WERI-Rb-1 (cell line): ENCODE results near the gene BICRAL.
"Not testable (repeated sequence)": the region's sequence is repeated elsewhere in the genome, so short reads cannot be mapped to it uniquely, and the experiment has no call there.

Experiments
- DNase-seq: peaks from one replicate; pipeline ENCODE4 v3.0.0-alpha.2; 2020
- H3K27ac ChIP-seq: fragments of 250-450 bp; sonication (Bioruptor Pico); 2 replicates; pipeline ENCODE4 v1.5.1; 2020; ENCODE audit warnings: mild to moderate bottlenecking, moderate library complexity
- H3K27me3 ChIP-seq: fragments of 250-450 bp; sonication (Bioruptor Pico); 2 replicates; pipeline ENCODE4 v1.5.1; 2021; ENCODE audit warnings: mild to moderate bottlenecking, low read depth, moderate library complexity; ENCODE audit not compliant: insufficient read depth, severe bottlenecking
- H3K36me3 ChIP-seq: fragments of 250-450 bp; sonication (Bioruptor Pico); 2 replicates; pipeline ENCODE4 v1.5.1; 2020; ENCODE audit warnings: mild to moderate bottlenecking, moderate library complexity
- H3K4me3 ChIP-seq: 2 replicates; pipeline ENCODE4 v1.5.1; 2011; ENCODE audit warnings: low read depth, mild to moderate bottlenecking, control low read depth, low read length
- H3K9me3 ChIP-seq: fragments of 250-450 bp; sonication (Bioruptor Pico); 2 replicates; pipeline ENCODE4 v1.5.1; 2021; ENCODE audit warnings: mild to moderate bottlenecking, moderate library complexity; ENCODE audit not compliant: severe bottlenecking
- TF ChIP-seq, protein P1 (sequence below): IDR thresholded peaks from 2 replicates; pipeline ENCODE4 v1.5.1; 2011; ENCODE audit warnings: low read depth, mild to moderate bottlenecking, control low read depth, inconsistent platforms, low read length

The BICRAL gene, protein sequence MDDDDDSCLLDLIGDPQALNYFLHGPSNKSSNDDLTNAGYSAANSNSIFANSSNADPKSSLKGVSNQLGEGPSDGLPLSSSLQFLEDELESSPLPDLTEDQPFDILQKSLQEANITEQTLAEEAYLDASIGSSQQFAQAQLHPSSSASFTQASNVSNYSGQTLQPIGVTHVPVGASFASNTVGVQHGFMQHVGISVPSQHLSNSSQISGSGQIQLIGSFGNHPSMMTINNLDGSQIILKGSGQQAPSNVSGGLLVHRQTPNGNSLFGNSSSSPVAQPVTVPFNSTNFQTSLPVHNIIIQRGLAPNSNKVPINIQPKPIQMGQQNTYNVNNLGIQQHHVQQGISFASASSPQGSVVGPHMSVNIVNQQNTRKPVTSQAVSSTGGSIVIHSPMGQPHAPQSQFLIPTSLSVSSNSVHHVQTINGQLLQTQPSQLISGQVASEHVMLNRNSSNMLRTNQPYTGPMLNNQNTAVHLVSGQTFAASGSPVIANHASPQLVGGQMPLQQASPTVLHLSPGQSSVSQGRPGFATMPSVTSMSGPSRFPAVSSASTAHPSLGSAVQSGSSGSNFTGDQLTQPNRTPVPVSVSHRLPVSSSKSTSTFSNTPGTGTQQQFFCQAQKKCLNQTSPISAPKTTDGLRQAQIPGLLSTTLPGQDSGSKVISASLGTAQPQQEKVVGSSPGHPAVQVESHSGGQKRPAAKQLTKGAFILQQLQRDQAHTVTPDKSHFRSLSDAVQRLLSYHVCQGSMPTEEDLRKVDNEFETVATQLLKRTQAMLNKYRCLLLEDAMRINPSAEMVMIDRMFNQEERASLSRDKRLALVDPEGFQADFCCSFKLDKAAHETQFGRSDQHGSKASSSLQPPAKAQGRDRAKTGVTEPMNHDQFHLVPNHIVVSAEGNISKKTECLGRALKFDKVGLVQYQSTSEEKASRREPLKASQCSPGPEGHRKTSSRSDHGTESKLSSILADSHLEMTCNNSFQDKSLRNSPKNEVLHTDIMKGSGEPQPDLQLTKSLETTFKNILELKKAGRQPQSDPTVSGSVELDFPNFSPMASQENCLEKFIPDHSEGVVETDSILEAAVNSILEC

DNA sequence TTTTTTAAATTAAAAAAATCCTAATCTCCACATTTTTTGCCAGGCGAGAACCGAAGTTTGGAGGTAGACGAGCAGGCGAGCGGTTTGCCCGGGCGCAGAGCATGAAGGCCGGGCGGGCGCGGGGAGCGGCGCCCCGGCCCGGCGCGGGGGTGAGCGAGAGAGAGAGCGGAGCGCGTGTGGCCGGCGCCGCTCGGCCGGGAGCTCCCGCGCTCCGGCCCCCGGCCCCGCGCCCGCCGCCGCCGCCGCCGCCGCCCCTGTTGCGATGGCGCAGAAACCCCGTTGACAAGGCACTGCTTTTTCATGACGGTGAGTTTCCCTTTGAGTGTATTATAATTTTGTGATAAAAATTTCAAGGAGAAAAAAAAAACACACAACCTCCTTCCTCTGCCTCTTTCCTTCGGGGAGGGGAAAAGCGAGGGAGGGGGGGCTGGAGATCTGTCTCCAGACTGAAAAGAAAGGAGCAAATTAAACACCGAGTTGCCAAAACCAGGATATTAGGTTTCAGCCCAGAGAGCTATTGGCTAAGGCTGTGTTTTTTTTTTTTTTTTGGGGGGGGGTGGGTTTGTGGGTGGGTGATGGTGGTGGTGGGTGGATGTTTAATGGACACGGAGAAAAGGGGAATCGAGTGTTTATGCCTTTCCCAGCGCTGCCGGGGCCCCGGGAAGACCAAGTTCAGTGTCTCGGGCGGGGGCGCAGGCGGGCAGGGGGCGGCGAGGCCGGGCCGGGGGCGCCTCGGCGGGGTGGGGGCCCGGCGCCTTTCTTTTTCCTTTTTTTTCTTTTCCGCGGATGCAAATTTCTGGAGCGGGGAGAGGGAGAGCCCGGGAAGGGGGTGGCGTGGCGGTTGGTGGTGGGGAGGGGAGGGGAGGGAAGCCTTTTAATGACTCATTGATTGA is at the start of gene BICRAL:
Gene BICRAL, plus strand, starts transcription at position 257 of the 893 bp plus-strand sequence. CDS start 39,971 bp downstream, outside the sequence.
- Histone ChIP-seq H3K9me3 (no peaks in the 10 kb centered on the region), H3K36me3 (peaks cover 7% of the 10 kb centered on the region), H3K27ac (peak within 1 kb of the TSS; percentile 99), H3K27me3 (no peaks in the 10 kb centered on the region), H3K4me3 (peak within 1 kb of the TSS; percentile 97)
- DNase-seq, result peak; percentile 76
- TF ChIP-seq, protein P1, sequence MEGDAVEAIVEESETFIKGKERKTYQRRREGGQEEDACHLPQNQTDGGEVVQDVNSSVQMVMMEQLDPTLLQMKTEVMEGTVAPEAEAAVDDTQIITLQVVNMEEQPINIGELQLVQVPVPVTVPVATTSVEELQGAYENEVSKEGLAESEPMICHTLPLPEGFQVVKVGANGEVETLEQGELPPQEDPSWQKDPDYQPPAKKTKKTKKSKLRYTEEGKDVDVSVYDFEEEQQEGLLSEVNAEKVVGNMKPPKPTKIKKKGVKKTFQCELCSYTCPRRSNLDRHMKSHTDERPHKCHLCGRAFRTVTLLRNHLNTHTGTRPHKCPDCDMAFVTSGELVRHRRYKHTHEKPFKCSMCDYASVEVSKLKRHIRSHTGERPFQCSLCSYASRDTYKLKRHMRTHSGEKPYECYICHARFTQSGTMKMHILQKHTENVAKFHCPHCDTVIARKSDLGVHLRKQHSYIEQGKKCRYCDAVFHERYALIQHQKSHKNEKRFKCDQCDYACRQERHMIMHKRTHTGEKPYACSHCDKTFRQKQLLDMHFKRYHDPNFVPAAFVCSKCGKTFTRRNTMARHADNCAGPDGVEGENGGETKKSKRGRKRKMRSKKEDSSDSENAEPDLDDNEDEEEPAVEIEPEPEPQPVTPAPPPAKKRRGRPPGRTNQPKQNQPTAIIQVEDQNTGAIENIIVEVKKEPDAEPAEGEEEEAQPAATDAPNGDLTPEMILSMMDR, result no peak

DNA sequence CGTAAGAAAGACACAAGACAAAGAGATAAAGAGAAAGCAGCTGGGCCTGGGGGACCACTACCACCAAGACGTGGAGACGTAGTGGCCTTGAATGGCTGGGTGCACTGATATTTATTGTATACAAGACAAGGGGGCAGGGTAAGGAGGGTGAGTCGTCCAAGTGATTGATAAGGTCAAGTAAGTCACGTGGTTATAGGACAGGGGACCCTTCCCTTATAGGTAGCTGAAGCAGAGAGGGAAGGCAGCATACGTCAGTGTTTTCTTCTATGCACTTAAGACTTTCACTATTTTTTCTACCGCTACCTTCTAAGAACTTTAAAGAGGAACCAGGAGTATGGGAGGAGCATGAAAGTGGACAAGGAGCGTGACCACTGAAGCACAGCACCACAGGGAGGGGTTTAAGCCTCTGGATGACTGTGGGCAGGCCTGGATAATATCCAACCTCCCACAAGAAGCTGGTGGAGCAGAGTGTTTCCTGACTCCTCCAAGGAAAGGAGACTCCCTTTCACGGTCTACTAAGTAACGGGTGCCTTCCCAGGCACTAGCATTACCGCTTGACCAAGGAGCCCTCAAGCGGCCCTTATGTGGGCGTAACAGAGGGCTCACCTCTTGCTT is 47.9 kb upstream of the BICRAL start:
- H3K4me3 ChIP-seq, H3K27me3 ChIP-seq, H3K27ac ChIP-seq, H3K36me3 ChIP-seq, DNase-seq: not testable (repeated sequence)
- H3K9me3 ChIP-seq, result peaks cover 14% of the 10 kb centered on the region

DNA sequence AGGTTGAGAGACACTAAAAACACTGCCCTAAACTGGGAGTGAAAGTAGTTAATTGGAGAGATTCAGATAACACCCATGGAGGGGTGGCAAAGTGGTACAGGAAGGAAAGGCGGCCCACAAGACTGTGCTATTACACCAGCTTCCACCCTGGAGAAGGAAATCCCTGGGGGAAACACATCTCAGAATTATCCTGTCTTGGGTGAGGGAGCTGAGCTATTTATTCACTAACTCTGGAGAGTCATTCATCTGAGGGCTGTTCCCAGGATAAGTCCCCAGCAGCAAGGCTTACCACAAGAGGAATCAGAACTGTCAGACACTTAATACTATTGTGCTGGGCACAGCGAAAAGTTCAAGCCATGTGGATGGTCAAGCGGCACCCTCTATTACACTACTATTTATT is 45.9 kb upstream of the BICRAL start:
- H3K27ac ChIP-seq, result peak overlapping the region; percentile 17
- H3K9me3 ChIP-seq, result peaks cover 14% of the 10 kb centered on the region
- H3K27me3 ChIP-seq, result no peaks in the 10 kb centered on the region
- no peak overlapping the region for H3K4me3 ChIP-seq
- TF ChIP-seq, protein P1, result no peak
- DNase-seq, result peak; percentile 74
- no peaks in the 10 kb centered on the region for H3K36me3 ChIP-seq

DNA sequence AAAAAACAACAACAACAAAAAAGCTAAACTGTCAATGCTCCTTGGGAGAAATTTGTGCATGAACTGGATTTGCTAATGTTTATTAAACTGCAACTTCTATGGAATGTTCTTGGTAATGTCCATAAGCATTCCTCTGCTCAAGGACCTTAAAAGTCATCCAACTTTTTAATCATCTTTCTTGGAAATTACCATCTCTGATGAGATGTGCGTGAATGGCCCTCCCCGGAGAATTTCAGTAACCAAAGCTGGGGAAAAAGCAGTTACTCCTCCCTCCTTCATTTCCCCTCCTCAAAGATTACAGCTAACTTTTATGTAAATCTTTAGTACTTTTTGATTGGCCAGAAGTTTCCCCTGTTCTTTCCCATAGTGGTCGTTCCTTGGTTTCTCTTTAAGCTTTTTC is 41.1 kb upstream of the BICRAL start:
- Histone ChIP-seq H3K27me3 (no peaks in the 10 kb centered on the region), H3K36me3 (peaks cover 14% of the 10 kb centered on the region), H3K9me3 (no peaks in the 10 kb centered on the region), H3K27ac (peak overlapping the region; percentile 92), H3K4me3 (no peak overlapping the region)
- TF ChIP-seq, protein P1, result no peak
- DNase-seq, result no peak

DNA sequence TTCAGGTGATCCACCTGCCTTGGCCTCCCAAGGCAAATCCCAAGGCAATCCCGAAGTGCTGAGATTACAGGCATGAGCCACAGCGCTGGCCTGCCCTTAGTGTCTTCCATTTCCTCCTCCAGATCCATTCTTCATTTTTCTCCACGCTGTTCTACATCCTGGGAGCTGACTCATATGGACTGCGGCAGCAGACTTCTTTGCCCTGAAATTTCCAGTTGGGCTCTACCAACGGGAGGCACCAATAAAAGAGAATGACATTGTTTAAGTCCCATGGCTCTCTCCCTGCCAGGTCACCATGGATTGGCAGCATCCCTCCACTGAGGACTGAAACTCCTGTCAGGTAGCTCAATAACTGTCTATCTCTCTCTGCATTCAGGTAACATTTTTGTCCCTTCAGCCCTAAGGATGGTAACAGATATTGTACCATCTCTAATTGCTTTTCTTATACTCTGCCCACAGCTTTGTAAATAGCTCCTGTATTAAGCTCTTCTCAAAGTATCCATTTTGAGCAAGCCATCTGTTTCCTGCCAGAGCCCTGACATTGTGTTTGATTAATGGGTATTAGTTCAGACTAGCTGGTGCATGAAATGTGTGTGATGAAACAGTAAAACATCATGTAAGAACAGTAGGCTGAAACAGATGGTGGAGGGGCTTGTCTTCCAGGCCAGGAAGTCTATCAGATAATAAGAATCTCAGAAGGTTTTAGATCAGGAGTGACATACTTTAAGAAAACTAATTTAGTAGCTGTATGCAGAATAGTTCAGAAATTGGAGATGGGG is 39.5 kb upstream of the BICRAL start:
- TF ChIP-seq, protein P1, result no peak
- Histone ChIP-seq H3K36me3 (peaks cover 16% of the 10 kb centered on the region), H3K27ac (peak overlapping the region; percentile 92), H3K4me3 (peak overlapping the region; percentile 30), H3K9me3 (no peaks in the 10 kb centered on the region), H3K27me3 (no peaks in the 10 kb centered on the region)
- peak; percentile 91 for DNase-seq
